HG03045 (cell line): Measurements from ENCODE around the gene EVA1C.
"Not testable (repeated sequence)": the region's sequence is repeated elsewhere in the genome, so short reads cannot be mapped to it uniquely, and the experiment has no call there.

Experiments used
- ATAC-seq: cut with Tn5 transposase; IDR thresholded peaks from one replicate; pipeline ENCODE4 v1.9.1; 2021; ENCODE audit warnings: mild to moderate bottlenecking, moderate library complexity; ENCODE audit not compliant: unreplicated experiment

The EVA1C gene

GRCh38 chr21:32558106-32558505 lies 145.6 kb downstream of the EVA1C start:
- ATAC-seq, result no peak

- no peak for ATAC-seq
These were observed 146.6 kb downstream of the EVA1C start for GRCh38 chr21:32559006-32559610.

- no peak for ATAC-seq
These were observed 148.4 kb downstream of the EVA1C start for GRCh38 chr21:32560896-32561295.

- ATAC-seq, result not testable (repeated sequence)
These were observed 149.0 kb downstream of the EVA1C start for GRCh38 chr21:32561476-32561875.

DNA sequence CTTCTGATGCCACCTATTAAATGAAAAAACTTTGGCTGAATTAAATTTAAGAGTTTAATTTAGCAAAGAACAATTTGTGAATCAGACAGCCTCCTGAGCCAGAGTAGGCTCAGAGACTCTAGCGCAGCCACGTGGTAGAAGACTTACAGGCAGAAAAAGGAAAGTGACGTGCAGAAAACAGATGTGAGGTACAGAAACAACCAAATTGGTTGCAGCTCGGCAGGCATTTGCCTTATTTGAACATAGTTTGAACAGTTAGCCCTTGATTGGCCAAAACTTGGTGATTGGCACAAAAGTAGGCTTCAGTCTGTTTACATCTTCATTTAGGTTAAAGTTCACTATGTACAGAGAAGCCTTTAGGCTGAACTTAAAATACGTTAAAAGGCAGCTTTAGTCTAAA lies 149.9 kb downstream of the EVA1C start:
- no peak for ATAC-seq

- no peak for ATAC-seq
These were observed 150.4 kb downstream of the EVA1C start for GRCh38 chr21:32562915-32563314.
